HCT116 (cell line): Measurements from ENCODE around the gene OPCML. TPM values are rescaled to one million over a fixed set of nuclear protein-coding genes. Genes with fewer than 3 reads are reported as not detected.

Source experiments
- ATAC-seq: fragments of 200-7000 bp; cut with Tn5 transposase; 2 replicates; pipeline ENCODE4 v1.9.1; 2020; ENCODE audit warnings: mild to moderate bottlenecking, moderate library complexity
- BruUV-seq: library from RNA; stranded (reverse); fragments of 400-500 nt; replicated peaks from 2 replicates; lab custom pipeline; 2021; lab: Mats Ljungman, UMichigan
- CTCF ChIA-PET: fragments of 300-600 bp; sonication (Branson Sonifier 250); formaldehyde crosslinking; loops from one replicate; lab custom pipeline; 2021; ENCODE audit warnings: antibody characterized with exemption; lab: Charles Lee
- POLR2A ChIA-PET: fragments of 300-600, 350-600 bp; sonication (Branson Sonifier 250); formaldehyde crosslinking; loops from one replicate; lab custom pipeline; 2021; ENCODE audit warnings: antibody characterized with exemption; lab: Charles Lee
- RAD21 ChIA-PET, 2 experiments: fragments of 300-600 bp; sonication (Branson Sonifier 250); formaldehyde crosslinking; loops; one replicate each; lab custom pipeline; 2023; ENCODE audit warnings: low total read pairs in 2 of 2; ENCODE audit not compliant: uncharacterized antibody in 2 of 2, unreplicated experiment in 2 of 2, low non-redundant PET in 1 of 2; lab: Charles Lee
- DNase-seq: peaks from one replicate; pipeline ENCODE4 v3.0.0-alpha.2; 2010; ENCODE audit warnings: low read depth, low spot score
- H2AFZ ChIP-seq: fragments of 200-600 bp; shearing (Covaris generic), sonication (generic); 2 replicates; pipeline ENCODE4 v1.6.1; 2017; ENCODE audit warnings: low read depth, mixed run types, mixed read lengths, antibody characterized with exemption, low read length; ENCODE audit not compliant: poor library complexity, severe bottlenecking
- H3K27ac ChIP-seq: 2 replicates; pipeline ENCODE4 v1.5.1; 2012; ENCODE audit warnings: low read depth, low read length
- H3K27me3 ChIP-seq: fragments of 200-600 bp; sonication (generic); 2 replicates; pipeline ENCODE4 v1.6.1; 2016; ENCODE audit warnings: mixed run types, low read length, mixed read lengths; ENCODE audit not compliant: insufficient read depth
- H3K36me3 ChIP-seq, 2 experiments: fragments of 200-500 bp in 1 of 2; fragments of 200-600 bp in 1 of 2; sonication (Bioruptor generic) in 1 of 2; sonication (generic) in 1 of 2; 2 replicates each; pipeline versions ENCODE4 v1.5.1 to v1.6.1; 2014 to 2016; ENCODE audit warnings: low read length in 2 of 2, inconsistent platforms in 1 of 2, mixed read lengths in 1 of 2, mixed run types in 1 of 2; ENCODE audit not compliant: insufficient read depth in 2 of 2, control insufficient read depth in 1 of 2
- H3K4me1 ChIP-seq, 2 experiments: fragments of 200-600 bp in 1 of 2; sonication (generic) in 1 of 2; 2 replicates each; pipeline versions ENCODE4 v1.5.1 to v1.6.1; 2012 to 2017; ENCODE audit warnings: low read length in 2 of 2, inconsistent platforms in 1 of 2, mild to moderate bottlenecking in 1 of 2, mixed read lengths in 1 of 2, mixed run types in 1 of 2, moderate library complexity in 1 of 2; ENCODE audit not compliant: insufficient read depth in 2 of 2, control insufficient read depth in 1 of 2
- H3K4me2 ChIP-seq: fragments of 200-600 bp; sonication (generic); 2 replicates; pipeline ENCODE4 v1.6.1; 2017; ENCODE audit warnings: mixed run types, low read length, mixed read lengths
- H3K4me3 ChIP-seq, 2 experiments: fragments of 200-600 bp in 1 of 2; sonication (generic) in 1 of 2; replicated peaks in 1 of 2; 2 replicates each; pipeline ENCODE4 v1.5.1; 2011 to 2016; ENCODE audit warnings: low read length in 2 of 2, control low read depth in 1 of 2, low read depth in 1 of 2, mild to moderate bottlenecking in 1 of 2, mixed read lengths in 1 of 2, mixed run types in 1 of 2
- H3K79me2 ChIP-seq: fragments of 200-600 bp; sonication (generic); 2 replicates; pipeline ENCODE4 v1.6.1; 2017; ENCODE audit warnings: mild to moderate bottlenecking, mixed run types, low read length, moderate library complexity, mixed read lengths; ENCODE audit not compliant: insufficient read depth
- H3K9ac ChIP-seq: fragments of 200-600 bp; sonication (generic); 2 replicates; pipeline ENCODE4 v1.6.1; 2016; ENCODE audit warnings: low read length, mixed read lengths
- H3K9me2 ChIP-seq: fragments of 200-600 bp; sonication (generic), shearing (Covaris generic); 2 replicates; pipeline ENCODE4 v1.6.1; 2017; ENCODE audit warnings: mixed run types, mild to moderate bottlenecking, moderate library complexity; ENCODE audit not compliant: insufficient read depth
- H3K9me3 ChIP-seq, 2 experiments: fragments of 200-500 bp in 1 of 2; fragments of 200-600 bp in 1 of 2; sonication (Bioruptor generic) in 1 of 2; sonication (generic) in 1 of 2; 2 replicates each; pipeline ENCODE4 v1.6.1; 2014 to 2017; ENCODE audit warnings: low read length in 2 of 2, mixed read lengths in 2 of 2, inconsistent platforms in 1 of 2, low read depth in 1 of 2, mild to moderate bottlenecking in 1 of 2, mixed run types in 1 of 2, moderate library complexity in 1 of 2; ENCODE audit not compliant: control insufficient read depth in 1 of 2, insufficient read depth in 1 of 2
- H4K20me1 ChIP-seq: fragments of 200-600 bp; sonication (generic), shearing (Covaris generic); 2 replicates; pipeline ENCODE4 v1.6.1; 2017; ENCODE audit warnings: mixed run types, mild to moderate bottlenecking, moderate library complexity; ENCODE audit not compliant: insufficient read depth
- EGR1 ChIP-seq: IDR thresholded peaks from 2 replicates; pipeline ENCODE4 v1.6.1; 2012; ENCODE audit warnings: low read depth
- EZH2phosphoT487 ChIP-seq: fragments of 200-600 bp; IDR thresholded peaks from 2 replicates; pipeline ENCODE4 v1.6.1; 2018; ENCODE audit warnings: antibody characterized with exemption, borderline replicate concordance
- JUND ChIP-seq: IDR thresholded peaks from 2 replicates; pipeline ENCODE4 v1.6.1; 2012
- REST ChIP-seq: IDR thresholded peaks from 2 replicates; pipeline ENCODE4 v1.6.1; 2012; ENCODE audit warnings: low read depth
- SIN3A ChIP-seq: IDR thresholded peaks from 2 replicates; pipeline ENCODE4 v1.6.1; 2012; ENCODE audit warnings: low read depth
- SP1 ChIP-seq: IDR thresholded peaks from 2 replicates; pipeline ENCODE4 v1.6.1; 2012; ENCODE audit warnings: low read depth
- YY1 ChIP-seq: IDR thresholded peaks from 2 replicates; pipeline ENCODE4 v1.6.1; 2011; ENCODE audit warnings: low read length, low read depth, moderate library complexity, mild to moderate bottlenecking; ENCODE audit not compliant: insufficient replicate concordance; ENCODE audit errors: extremely low read depth
- ZBTB33 ChIP-seq: IDR thresholded peaks from 2 replicates; pipeline ENCODE4 v1.6.1; 2011; ENCODE audit warnings: mild to moderate bottlenecking, low read length, moderate library complexity; ENCODE audit not compliant: insufficient replicate concordance; ENCODE audit errors: extremely low read depth
- ZNF274 ChIP-seq: fragments of 200-500 bp; sonication (Bioruptor generic); IDR thresholded peaks from 2 replicates; pipeline ENCODE4 v1.6.1; 2014; ENCODE audit warnings: mild to moderate bottlenecking, low read depth, low read length, inconsistent platforms
- intact Hi-C: fragments of 100-400 bp; cut with micrococcal nuclease; formaldehyde crosslinking; loops from 2 replicates; pipeline ENCODE4 v1.10.0; 2022
- total RNA-seq: library from RNA; stranded (reverse); gene quantifications from one replicate; pipeline ENCODE4 v1.2.1, GENCODE V29; 2021; ENCODE audit not compliant: unreplicated experiment

Gene OPCML
- total RNA-seq, 1 experiment from 2014 or later, result not detected

GRCh38 chr11:132587716-132588115 lies 944.6 kb downstream of the OPCML start:
- Histone ChIP-seq H3K27ac (no peak overlapping the region), H3K4me3 (no peak overlapping the region), H3K9me2 (no peaks in the 10 kb centered on the region), H2AFZ (no peak overlapping the region), H3K79me2 (no peaks in the 10 kb centered on the region), H3K27me3 (no peaks in the 10 kb centered on the region), H3K4me1 (no peaks in the 10 kb centered on the region), H3K9me3 (peaks cover 4 to 26% of the 10 kb centered on the region in 2 experiments; a peak in 2 of 4 replicates)
- ATAC-seq, result no peak
- intact Hi-C loops, result no loop called here
- POLR2A ChIA-PET, result no interaction called here
- no TSS peak for BruUV-seq
- TF ChIP-seq YY1 (no peak), EGR1 (no peak), REST (no peak), EZH2phosphoT487 (no peak), SP1 (no peak), ZNF274 (no peak), JUND (no peak), ZBTB33 (no peak), SIN3A (no peak)
- TF ChIP-seq, all 23 proteins: peak for 0
- no peaks in the 10 kb centered on the region for H4K20me1 ChIP-seq
- no peaks in the 10 kb centered on the region for H3K36me3 ChIP-seq
- H3K9ac ChIP-seq, result no peak overlapping the region
- H3K4me2 ChIP-seq, result no peak overlapping the region
- RAD21 ChIA-PET, result no interaction called here
- no peak for DNase-seq
- CTCF ChIA-PET, result no interaction called here
